ENCODE results near the gene HLA-DRA. TPM values are rescaled to one million over a fixed set of nuclear protein-coding genes. Genes with fewer than 3 reads are reported as not detected.

The HLA-DRA gene
- total and polyA plus RNA-seq, 2 of the 4 experiments (the other 2 are of a cell fraction), result not detected

DNA sequence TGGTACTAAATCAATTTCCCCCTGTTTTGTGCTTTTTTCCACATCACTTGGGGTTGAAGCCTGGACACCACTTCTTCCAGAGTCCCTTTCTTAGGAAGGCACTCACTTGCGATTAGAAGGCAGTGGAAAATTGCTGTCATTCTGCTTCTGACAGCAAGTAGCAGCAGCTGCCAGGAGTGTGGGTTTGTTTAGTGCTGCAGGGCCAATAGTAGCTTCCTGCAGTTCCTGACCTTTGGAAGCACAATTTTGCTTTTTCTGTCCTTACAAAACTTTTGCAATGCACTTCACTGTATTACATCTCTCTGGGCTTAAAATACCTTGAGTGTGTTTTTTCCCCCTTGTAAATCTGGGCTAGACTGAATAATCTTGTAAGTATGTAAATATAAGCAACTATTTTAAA lies 12.5 kb upstream of the HLA-DRA start:
- H2BK5ac ChIP-seq (ENCODE audit: low read depth, low read length, poor library complexity, severe bottlenecking), result no peak overlapping the region
- DNase-seq (no peak), ATAC-seq (ENCODE audit: low read depth) (no peak)
- BruUV-seq (replicated peaks), result no TSS peak
- ChIA-PET POLR2A (ENCODE audit: unreplicated experiment) (no interaction called here), CTCF (interaction anchor here (1.3 kb wide), 1 partner anchor 14 kb away, joined by 4 read pairs; no protein-coding TSS in a partner anchor)
- no peak overlapping the region for H4K8ac ChIP-seq (ENCODE audit: low read depth in 2 of 2, low read length in 2 of 2)
- H3K36me3 ChIP-seq (ENCODE audit: control insufficient read depth, insufficient read depth, low read length), result no peaks in the 10 kb centered on the region
- dilution Hi-C loops (cut with HindIII; ENCODE audit: low sequenced_read_pairs, unreplicated experiment), result no loop called here
- no peak overlapping the region for H2AK5ac ChIP-seq (ENCODE audit: low read depth, low read length)
- H3K9ac ChIP-seq (ENCODE audit: low read depth, low read length), result no peak overlapping the region
- no peak overlapping the region for H2BK20ac ChIP-seq (ENCODE audit: low read depth, low read length)
- no peak overlapping the region for H2BK15ac ChIP-seq (ENCODE audit: low read depth, low read length)
- H3K27ac ChIP-seq (ENCODE audit: insufficient read depth, low read length), result no peak overlapping the region
- in situ Hi-C loops (cut with MboI; ENCODE audit: low sequenced_read_pairs), result no loop called here
- WGBS, 2 experiments (ENCODE audit: extremely low coverage in 2 of 2, insufficient read length in 1 of 2), result no CpG with 5 or more reads among the region's 1 CpG
- H3K9me1 ChIP-seq (ENCODE audit: insufficient read depth, low read length), result no peaks in the 10 kb centered on the region
- H4K91ac ChIP-seq (ENCODE audit: insufficient read depth, low read depth, low read length), result no peak overlapping the region
- no peak for TF ChIP-seq RCOR1 (IDR thresholded peaks at IDR 0.05; ENCODE audit: insufficient replicate concordance, low read length)
- no peak for TF ChIP-seq MAFK (IDR thresholded peaks at IDR 0.05; ENCODE audit: low read depth, low read length)
- no peak for TF ChIP-seq MXI1 (IDR thresholded peaks at IDR 0.05; ENCODE audit: borderline replicate concordance, low read depth, low read length)
- TF ChIP-seq CHD1 (IDR thresholded peaks at IDR 0.05; ENCODE audit: low read depth, low read length), result no peak
- no peak for TF ChIP-seq BHLHE40 (IDR thresholded peaks at IDR 0.05; ENCODE audit: low read depth, low read length)
- no peak for TF ChIP-seq RFX5 (IDR thresholded peaks at IDR 0.05; ENCODE audit: low read depth, low read length)
- TF ChIP-seq NFE2L2 (IDR thresholded peaks at IDR 0.05; ENCODE audit: low read depth, low read length), result no peak
- TF ChIP-seq, protein P1, sequence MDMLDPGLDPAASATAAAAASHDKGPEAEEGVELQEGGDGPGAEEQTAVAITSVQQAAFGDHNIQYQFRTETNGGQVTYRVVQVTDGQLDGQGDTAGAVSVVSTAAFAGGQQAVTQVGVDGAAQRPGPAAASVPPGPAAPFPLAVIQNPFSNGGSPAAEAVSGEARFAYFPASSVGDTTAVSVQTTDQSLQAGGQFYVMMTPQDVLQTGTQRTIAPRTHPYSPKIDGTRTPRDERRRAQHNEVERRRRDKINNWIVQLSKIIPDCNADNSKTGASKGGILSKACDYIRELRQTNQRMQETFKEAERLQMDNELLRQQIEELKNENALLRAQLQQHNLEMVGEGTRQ (IDR thresholded peaks at IDR 0.05; ENCODE audit: low read depth, low read length), result no peak
- no peaks in the 10 kb centered on the region for H3K79me1 ChIP-seq (ENCODE audit: low read depth in 1 of 2, low read length in 2 of 2)
- H3K4ac ChIP-seq (ENCODE audit: low read depth, low read length), result no peak overlapping the region
- H4K5ac ChIP-seq (ENCODE audit: low read depth, low read length), result no peak overlapping the region
- intact Hi-C loops (cut with micrococcal nuclease), result no loop called here
- no peaks in the 10 kb centered on the region; the same call in 1 of the 2 replicates for H3K27me3 ChIP-seq (ENCODE audit: control insufficient read depth, insufficient read depth, low read length)
- no peak overlapping the region for H2AK9ac ChIP-seq (replicated peaks; ENCODE audit: low read depth, low read length, poor library complexity)
- no peak overlapping the region for H3K23ac ChIP-seq (ENCODE audit: low read depth, low read length)
- H3K4me2 ChIP-seq (ENCODE audit: low read depth, low read length), result no peak overlapping the region
- no peaks in the 10 kb centered on the region for H4K20me1 ChIP-seq (ENCODE audit: insufficient read depth, low read length)
- no peak overlapping the region for H2BK120ac ChIP-seq (ENCODE audit: low read depth, low read length)
- no peaks in the 10 kb centered on the region for H3K9me3 ChIP-seq (ENCODE audit: control insufficient read depth, insufficient read depth, low read length)
- no peak overlapping the region for H2AFZ ChIP-seq (replicated peaks; ENCODE audit: low read length, poor library complexity)
- H3K14ac ChIP-seq (replicated peaks; ENCODE audit: low read depth, low read length), result no peak overlapping the region
- H3K4me1 ChIP-seq (ENCODE audit: control insufficient read depth, insufficient read depth, low read length), result no peaks in the 10 kb centered on the region
- no peak overlapping the region for H3K56ac ChIP-seq (ENCODE audit: extremely low read depth, insufficient read depth, low read length)
- no peak overlapping the region for H3K4me3 ChIP-seq (ENCODE audit: insufficient read depth, low read depth, low read length)
- no peak overlapping the region for H3K18ac ChIP-seq (ENCODE audit: low read depth, low read length)
